H9 (cell line): ENCODE measurements around the gene SGTA. TPM values are rescaled to one million over a fixed set of nuclear protein-coding genes. Genes with fewer than 3 reads are reported as not detected.

Experiments
- DNase-seq: peaks from one replicate; pipeline ENCODE4 v3.0.0-alpha.2; 2017
- H2AFZ ChIP-seq: one replicate; pipeline ENCODE4 v1.6.1; 2013; ENCODE audit warnings: mild to moderate bottlenecking, low read length, control low read depth, moderate library complexity
- H2AK5ac ChIP-seq: 2 replicates; pipeline ENCODE4 v1.6.1; 2013; ENCODE audit warnings: low read length, control low read depth, mixed read lengths; ENCODE audit not compliant: insufficient read length
- H2BK120ac ChIP-seq: one replicate; pipeline ENCODE4 v1.6.1; 2013; ENCODE audit warnings: low read depth, mild to moderate bottlenecking, low read length, control low read depth, inconsistent platforms; ENCODE audit not compliant: poor library complexity, severe bottlenecking
- H2BK12ac ChIP-seq: 2 replicates; pipeline ENCODE4 v1.6.1; 2013; ENCODE audit warnings: low read length, control low read depth, mixed read lengths, low read depth; ENCODE audit not compliant: insufficient read length
- H2BK15ac ChIP-seq: 2 replicates; pipeline ENCODE4 v1.6.1; 2013; ENCODE audit warnings: low read depth, low read length, control low read depth
- H2BK20ac ChIP-seq: one replicate; pipeline ENCODE4 v1.6.1; 2013; ENCODE audit warnings: low read depth, mild to moderate bottlenecking, low read length, control low read depth, inconsistent platforms; ENCODE audit not compliant: poor library complexity, severe bottlenecking
- H2BK5ac ChIP-seq: 2 replicates; pipeline ENCODE4 v1.6.1; 2013; ENCODE audit warnings: low read length, control low read depth, mixed read lengths; ENCODE audit not compliant: insufficient read length
- H3K14ac ChIP-seq: 2 replicates; pipeline ENCODE4 v1.6.1; 2013; ENCODE audit warnings: low read length, control low read depth; ENCODE audit not compliant: insufficient read depth
- H3K18ac ChIP-seq: 2 replicates; pipeline ENCODE4 v1.6.1; 2013; ENCODE audit warnings: low read depth, mild to moderate bottlenecking, mixed read lengths, low read length, control low read depth; ENCODE audit not compliant: insufficient read length
- H3K23ac ChIP-seq: 2 replicates; pipeline ENCODE4 v1.6.1; 2013; ENCODE audit warnings: low read length, control low read depth, mixed read lengths, low read depth; ENCODE audit not compliant: insufficient read length
- H3K23me2 ChIP-seq: 2 replicates; pipeline ENCODE4 v1.6.1; 2013; ENCODE audit warnings: low read depth, mild to moderate bottlenecking, mixed read lengths, low read length, control low read depth; ENCODE audit not compliant: insufficient read length, poor library complexity, severe bottlenecking
- H3K27ac ChIP-seq: 2 replicates; pipeline ENCODE4 v1.5.1; 2013; ENCODE audit warnings: low read length, control low read depth, mixed read lengths, low read depth; ENCODE audit not compliant: insufficient read length
- H3K27me3 ChIP-seq: 2 replicates; pipeline ENCODE4 v1.6.1; 2013; ENCODE audit warnings: low read length, control low read depth, inconsistent platforms; ENCODE audit not compliant: insufficient read depth
- H3K4ac ChIP-seq: 2 replicates; pipeline ENCODE4 v1.6.1; 2013; ENCODE audit warnings: low read depth, mild to moderate bottlenecking, control low read depth, inconsistent platforms, low read length, moderate library complexity
- H3K4me1 ChIP-seq: 2 replicates; pipeline ENCODE4 v1.6.1; 2013; ENCODE audit warnings: low read length, control low read depth, inconsistent platforms; ENCODE audit not compliant: insufficient read depth
- H3K4me2 ChIP-seq: 2 replicates; pipeline ENCODE4 v1.6.1; 2013; ENCODE audit warnings: low read length, control low read depth, mixed read lengths; ENCODE audit not compliant: insufficient read length, insufficient read depth
- H3K56ac ChIP-seq: 2 replicates; pipeline ENCODE4 v1.6.1; 2013; ENCODE audit warnings: low read depth, mild to moderate bottlenecking, mixed read lengths, low read length, control low read depth; ENCODE audit not compliant: insufficient read length
- H3K79me1 ChIP-seq: 2 replicates; pipeline ENCODE4 v1.6.1; 2013; ENCODE audit warnings: low read depth, mild to moderate bottlenecking, moderate library complexity, low read length, control low read depth, inconsistent platforms; ENCODE audit not compliant: insufficient read depth, poor library complexity, severe bottlenecking
- H3K79me2 ChIP-seq: 2 replicates; pipeline ENCODE4 v1.6.1; 2013; ENCODE audit warnings: low read length, control low read depth, inconsistent platforms; ENCODE audit not compliant: insufficient read depth
- H3K9ac ChIP-seq: 2 replicates; pipeline ENCODE4 v1.6.1; 2013; ENCODE audit warnings: low read length, control low read depth, mixed read lengths; ENCODE audit not compliant: insufficient read length; ENCODE audit errors: extremely low read depth
- H3K9me3 ChIP-seq: one replicate; pipeline ENCODE4 v1.6.1; 2013; ENCODE audit warnings: low read depth, low read length, inconsistent platforms; ENCODE audit not compliant: control insufficient read depth
- H3T11ph ChIP-seq: one replicate; pipeline ENCODE4 v1.6.1; 2013; ENCODE audit warnings: mild to moderate bottlenecking, low read length, control low read depth, inconsistent platforms
- H4K20me1 ChIP-seq: one replicate; pipeline ENCODE4 v1.6.1; 2013; ENCODE audit not compliant: control insufficient read depth, insufficient read length, insufficient read depth
- H4K5ac ChIP-seq: 2 replicates; pipeline ENCODE4 v1.6.1; 2013; ENCODE audit warnings: low read depth, mild to moderate bottlenecking, mixed read lengths, low read length, control low read depth; ENCODE audit not compliant: insufficient read length
- H4K8ac ChIP-seq: replicated peaks from 2 replicates; pipeline ENCODE4 v1.6.1; 2013; ENCODE audit warnings: low read length, control low read depth, mixed read lengths, low read depth; ENCODE audit not compliant: insufficient read length
- H4K91ac ChIP-seq: 2 replicates; pipeline ENCODE4 v1.6.1; 2013; ENCODE audit warnings: low read depth, mild to moderate bottlenecking, moderate library complexity, mixed read lengths, low read length, control low read depth; ENCODE audit not compliant: insufficient read length
- H3K27ac Mint-ChIP-seq, 3 experiments: 2 replicates in 2 of 3; 3 replicates in 1 of 3; pipeline ENCODE4 v1.8.0; 2020 to 2021; ENCODE audit warnings: mixed read lengths in 3 of 3, mild to moderate bottlenecking in 1 of 3, moderate library complexity in 1 of 3
- H3K27me3 Mint-ChIP-seq: 2 replicates; pipeline ENCODE4 v1.8.0; 2021; ENCODE audit warnings: low read depth, mild to moderate bottlenecking, moderate library complexity, mixed read lengths
- H3K36me3 Mint-ChIP-seq, 3 experiments: 2 replicates in 2 of 3; 3 replicates in 1 of 3; pipeline ENCODE4 v1.8.0; 2020 to 2021; ENCODE audit warnings: low read depth in 3 of 3, mixed read lengths in 3 of 3; ENCODE audit not compliant: insufficient read depth in 1 of 3
- H3K4me1 Mint-ChIP-seq, 2 experiments: 2 replicates each; pipeline ENCODE4 v1.8.0; 2020; ENCODE audit warnings: mixed read lengths in 2 of 2
- H3K4me3 Mint-ChIP-seq, 2 experiments: 2 replicates in 1 of 2; 3 replicates in 1 of 2; pipeline ENCODE4 v1.8.0; 2020 to 2021; ENCODE audit warnings: mild to moderate bottlenecking in 2 of 2, mixed read lengths in 2 of 2, moderate library complexity in 1 of 2
- H3K9me3 Mint-ChIP-seq, 2 experiments: 2 replicates in 1 of 2; 3 replicates in 1 of 2; pipeline ENCODE4 v1.8.0; 2020; ENCODE audit warnings: mild to moderate bottlenecking in 2 of 2, mixed read lengths in 2 of 2, moderate library complexity in 1 of 2
- WGBS: extraction: QIAGEN DNeasy Blood & Tissue Kit; methylation state at CpG from one replicate; pipeline ENCODE4 v1.1.7; 2013; ENCODE audit warnings: missing lambda C conversion rate, low lambda C conversion rate, mixed read lengths; ENCODE audit not compliant: insufficient read length; ENCODE audit errors: extremely low coverage; 5-methylcytosine and 5-hydroxymethylcytosine counted together
- total RNA-seq: library from RNA; stranded (reverse); gene quantifications from 2 replicates; pipeline ENCODE4 v1.2.1, GENCODE V29; 2021
- TF ChIP-seq, protein P1 (sequence below): fragments of 200-600 bp; sonication (generic); conservative IDR thresholded peaks from 3 replicates; pipeline ENCODE4 v1.8.0; 2021; ENCODE audit warnings: antibody characterized with exemption, mild to moderate bottlenecking

SGTA gene
- total RNA-seq, 1 experiment from 2014 or later, result 102 TPM

DNA sequence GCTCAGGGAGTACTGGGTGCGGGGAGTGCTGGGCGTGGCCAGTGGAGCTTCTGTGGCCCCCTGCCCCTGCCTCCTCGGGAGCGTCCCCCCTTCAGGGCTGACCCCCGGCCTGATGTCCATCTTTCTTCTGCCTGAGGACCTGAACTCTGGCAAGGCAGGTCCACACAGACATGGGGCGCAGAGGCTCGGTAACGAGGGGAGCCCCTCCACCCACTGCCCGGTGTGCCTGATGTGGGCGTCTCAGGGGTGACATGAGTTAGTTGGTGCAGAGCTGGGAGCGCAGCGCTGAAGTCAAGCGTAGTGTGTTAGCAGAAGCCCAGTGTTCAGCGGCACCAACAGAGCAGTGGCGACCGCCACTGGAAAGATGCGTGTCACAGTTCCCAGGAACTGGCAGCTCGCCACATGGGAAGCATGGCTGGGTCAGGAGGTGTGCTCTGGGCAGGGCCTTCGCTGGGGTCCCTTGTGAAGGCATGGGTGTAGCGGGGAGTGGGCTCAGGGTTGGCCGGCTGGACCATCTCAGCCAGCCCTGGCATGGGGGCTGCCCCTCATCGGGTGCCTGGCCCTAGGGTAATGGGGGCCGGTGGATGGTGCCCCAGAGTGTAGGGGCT, 13.7 kb upstream of the SGTA start:
- no peaks in the 10 kb centered on the region for H3K9me3 ChIP-seq
- H2BK20ac ChIP-seq, result no peak overlapping the region
- DNase-seq, result no peak
- H3K79me1 ChIP-seq, result peaks cover 2% of the 10 kb centered on the region
- no peaks in the 10 kb centered on the region for H3K27me3 ChIP-seq
- no peak overlapping the region for H2BK5ac ChIP-seq
- no peaks in the 10 kb centered on the region for H3K23me2 ChIP-seq
- H2BK12ac ChIP-seq, result no peak overlapping the region
- no peak overlapping the region for H3K14ac ChIP-seq
- no peak overlapping the region for H3K27ac ChIP-seq
- Mint-ChIP-seq H3K9me3 (no peaks in the 10 kb centered on the region), H3K27ac (0 out of 7 replicates have a peak overlapping the region, but pooled peaks of 1 of the 3 experiments have one; percentile 28), H3K4me1 (peaks cover 0 to 2% of the 10 kb centered on the region in 2 experiments; a peak in 1 of 4 replicates), H3K4me3 (no peak overlapping the region), H3K27me3 (no peaks in the 10 kb centered on the region), H3K36me3 (peaks cover 44 to 83% (median 79%) of the 10 kb centered on the region in 3 experiments; a peak in 6 of 7 replicates)
- no peak overlapping the region for H2BK15ac ChIP-seq
- no peaks in the 10 kb centered on the region for H3K4me1 ChIP-seq
- no peak overlapping the region for H4K8ac ChIP-seq
- no peak overlapping the region for H2AK5ac ChIP-seq
- H2AFZ ChIP-seq, result no peak overlapping the region
- H4K91ac ChIP-seq, result no peak overlapping the region
- WGBS, result no CpG with 5 or more reads among the region's 23 CpGs
- no peak overlapping the region for H3K4me2 ChIP-seq
- no peak overlapping the region for H4K5ac ChIP-seq
- no peak overlapping the region for H3K4ac ChIP-seq
- no peaks in the 10 kb centered on the region for H4K20me1 ChIP-seq
- H3K23ac ChIP-seq, result no peak overlapping the region
- H3T11ph ChIP-seq, result no peak overlapping the region
- no peak overlapping the region for H2BK120ac ChIP-seq
- H3K18ac ChIP-seq, result no peak overlapping the region
- H3K9ac ChIP-seq, result no peak overlapping the region
- H3K56ac ChIP-seq, result no peak overlapping the region
- no peaks in the 10 kb centered on the region for H3K79me2 ChIP-seq
- TF ChIP-seq, protein P1, sequence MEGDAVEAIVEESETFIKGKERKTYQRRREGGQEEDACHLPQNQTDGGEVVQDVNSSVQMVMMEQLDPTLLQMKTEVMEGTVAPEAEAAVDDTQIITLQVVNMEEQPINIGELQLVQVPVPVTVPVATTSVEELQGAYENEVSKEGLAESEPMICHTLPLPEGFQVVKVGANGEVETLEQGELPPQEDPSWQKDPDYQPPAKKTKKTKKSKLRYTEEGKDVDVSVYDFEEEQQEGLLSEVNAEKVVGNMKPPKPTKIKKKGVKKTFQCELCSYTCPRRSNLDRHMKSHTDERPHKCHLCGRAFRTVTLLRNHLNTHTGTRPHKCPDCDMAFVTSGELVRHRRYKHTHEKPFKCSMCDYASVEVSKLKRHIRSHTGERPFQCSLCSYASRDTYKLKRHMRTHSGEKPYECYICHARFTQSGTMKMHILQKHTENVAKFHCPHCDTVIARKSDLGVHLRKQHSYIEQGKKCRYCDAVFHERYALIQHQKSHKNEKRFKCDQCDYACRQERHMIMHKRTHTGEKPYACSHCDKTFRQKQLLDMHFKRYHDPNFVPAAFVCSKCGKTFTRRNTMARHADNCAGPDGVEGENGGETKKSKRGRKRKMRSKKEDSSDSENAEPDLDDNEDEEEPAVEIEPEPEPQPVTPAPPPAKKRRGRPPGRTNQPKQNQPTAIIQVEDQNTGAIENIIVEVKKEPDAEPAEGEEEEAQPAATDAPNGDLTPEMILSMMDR, result no peak
